SU-DHL-6 (cell line): ENCODE data around the gene MTOR.

Experiments used
- H2AFZ ChIP-seq: fragments of 200-600 bp; sonication (generic); 2 replicates; pipeline ENCODE4 v1.6.1; 2014; ENCODE audit warnings: low read depth, mild to moderate bottlenecking, moderate library complexity, mixed read lengths, antibody characterized with exemption, low read length; ENCODE audit not compliant: severe bottlenecking
- H3F3A ChIP-seq: fragments of 200-600 bp; shearing (Covaris generic); 2 replicates; pipeline ENCODE4 v1.6.0; 2016; ENCODE audit warnings: antibody characterized with exemption, mild to moderate bottlenecking; ENCODE audit not compliant: insufficient read depth
- H3K27ac ChIP-seq: fragments of 200-600 bp; sonication (generic); 2 replicates; pipeline ENCODE4 v1.5.1; 2016; ENCODE audit warnings: low read depth, mild to moderate bottlenecking, low read length, moderate library complexity, mixed read lengths
- H3K27me3 ChIP-seq: fragments of 200-600 bp; sonication (generic), shearing (Covaris generic); 2 replicates; pipeline ENCODE4 v1.6.0; 2014; ENCODE audit warnings: mild to moderate bottlenecking, low read length
- H3K36me3 ChIP-seq: fragments of 200-600 bp; sonication (generic); 2 replicates; pipeline ENCODE4 v1.6.1; 2014; ENCODE audit warnings: mild to moderate bottlenecking, low read length, mixed read lengths
- H3K4me2 ChIP-seq: fragments of 300-600, 200-600 bp; shearing (Covaris generic), sonication (generic); 2 replicates; pipeline ENCODE4 v1.6.0; 2014; ENCODE audit warnings: low read length, low read depth, mild to moderate bottlenecking; ENCODE audit not compliant: poor library complexity, severe bottlenecking
- H3K4me3 ChIP-seq: fragments of 200-600 bp; sonication (generic); 2 replicates; pipeline ENCODE4 v1.5.1; 2014; ENCODE audit warnings: antibody characterized with exemption, low read length, mild to moderate bottlenecking, mixed read lengths; ENCODE audit not compliant: insufficient read depth, poor library complexity, severe bottlenecking
- H3K79me2 ChIP-seq: fragments of 200-600 bp; sonication (generic); 2 replicates; pipeline ENCODE4 v1.6.1; 2014; ENCODE audit warnings: mild to moderate bottlenecking, low read length, moderate library complexity; ENCODE audit not compliant: insufficient read depth
- H3K9ac ChIP-seq: fragments of 200-600 bp; sonication (generic); 2 replicates; pipeline ENCODE4 v1.7.0; 2014; ENCODE audit warnings: mild to moderate bottlenecking, low read length
- H3K9me2 ChIP-seq: fragments of 200-600 bp; sonication (generic); replicated peaks from 2 replicates; pipeline ENCODE4 v1.6.1; 2014; ENCODE audit warnings: low read length; ENCODE audit not compliant: insufficient read depth
- H3K9me3 ChIP-seq: fragments of 200-600 bp; sonication (generic); 2 replicates; pipeline ENCODE4 v1.6.1; 2014; ENCODE audit warnings: low read length, mixed read lengths; ENCODE audit not compliant: insufficient read depth
- H4K20me1 ChIP-seq: fragments of 200-600 bp; sonication (generic); 2 replicates; pipeline ENCODE4 v1.6.1; 2014; ENCODE audit warnings: low read depth, mild to moderate bottlenecking, antibody characterized with exemption, low read length, moderate library complexity, mixed read lengths
- CTCF ChIP-seq: fragments of 200-600 bp; sonication (generic); IDR thresholded peaks from one replicate; pipeline ENCODE4 v1.5.1; 2017; ENCODE audit warnings: antibody characterized with exemption, mild to moderate bottlenecking, low read length, moderate library complexity; ENCODE audit not compliant: insufficient read depth, poor library complexity, severe bottlenecking
- EZH2phosphoT487 ChIP-seq: fragments of 200-600 bp; sonication (generic), shearing (Covaris generic); conservative IDR thresholded peaks from 2 replicates; pipeline ENCODE4 v1.6.1; 2018; ENCODE audit warnings: mild to moderate bottlenecking, antibody characterized with exemption, low read length, moderate library complexity, mixed read lengths

The MTOR gene

GRCh38 chr1:11284784-11285183 lies 22.4 kb upstream of the MTOR start:
- TF ChIP-seq CTCF (no peak), EZH2phosphoT487 (no peak)
- H4K20me1 ChIP-seq: no peaks in the 10 kb centered on the region
- no peak overlapping the region for H3K4me2 ChIP-seq
- no peak overlapping the region for H3K4me3 ChIP-seq
- H3K9me2 ChIP-seq: no peaks in the 10 kb centered on the region
- no peak overlapping the region for H3K9ac ChIP-seq
- H2AFZ ChIP-seq: no peak overlapping the region
- peaks cover 3% of the 10 kb centered on the region; the same call in 1 of the 2 replicates for H3K36me3 ChIP-seq
- H3K9me3 ChIP-seq: no peaks in the 10 kb centered on the region
- H3F3A ChIP-seq: peaks cover 5% of the 10 kb centered on the region; the same call in 1 of the 2 replicates
- peaks cover 35% of the 10 kb centered on the region for H3K79me2 ChIP-seq
- no peaks in the 10 kb centered on the region for H3K27me3 ChIP-seq
- no peak overlapping the region for H3K27ac ChIP-seq

- no peak overlapping the region for H2AFZ ChIP-seq
- no peak overlapping the region for H3K9ac ChIP-seq
- H3K4me3 ChIP-seq: no peak overlapping the region
- no peaks in the 10 kb centered on the region for H3K9me3 ChIP-seq
- H3K9me2 ChIP-seq: no peaks in the 10 kb centered on the region
- TF ChIP-seq CTCF (no peak), EZH2phosphoT487 (no peak)
- H3F3A ChIP-seq: peaks cover 5% of the 10 kb centered on the region; the same call in 1 of the 2 replicates
- H3K4me2 ChIP-seq: no peak overlapping the region
- no peaks in the 10 kb centered on the region for H3K27me3 ChIP-seq
- H3K36me3 ChIP-seq: peaks cover 3% of the 10 kb centered on the region; the same call in 1 of the 2 replicates
- H3K27ac ChIP-seq: no peak overlapping the region
- peaks cover 36% of the 10 kb centered on the region for H3K79me2 ChIP-seq
- no peaks in the 10 kb centered on the region for H4K20me1 ChIP-seq
These were observed 20.8 kb upstream of the MTOR start for GRCh38 chr1:11283151-11283550.

GRCh38 chr1:11281518-11282331 lies 19.4 kb upstream of the MTOR start:
- H3K27me3 ChIP-seq: no peaks in the 10 kb centered on the region
- peak overlapping the region; percentile 52 for H3K27ac ChIP-seq
- peaks cover 35% of the 10 kb centered on the region for H3K79me2 ChIP-seq
- no peaks in the 10 kb centered on the region for H3K9me3 ChIP-seq
- H3K4me3 ChIP-seq: no peak overlapping the region
- TF ChIP-seq EZH2phosphoT487 (no peak), CTCF (no peak)
- H3K36me3 ChIP-seq: peaks cover 3% of the 10 kb centered on the region; the same call in 1 of the 2 replicates
- H2AFZ ChIP-seq: no peak overlapping the region
- peak overlapping the region; percentile 7; the same call in 1 of the 2 replicates for H3K9ac ChIP-seq
- peaks cover 5% of the 10 kb centered on the region; the same call in 1 of the 2 replicates for H3F3A ChIP-seq
- H4K20me1 ChIP-seq: no peaks in the 10 kb centered on the region
- no peaks in the 10 kb centered on the region for H3K9me2 ChIP-seq
- H3K4me2 ChIP-seq: peak overlapping the region; percentile 36
